Hepatocyte (in vitro differentiated cells): ENCODE measurements around the gene GRIK2. TPM values are rescaled to one million over a fixed set of nuclear protein-coding genes. Genes with fewer than 3 reads are reported as not detected.

Experiments used
- DNase-seq: peaks from one replicate; pipeline ENCODE4 v3.0.0-alpha.2; 2016; ENCODE audit warnings: low spot score
- H2AFZ ChIP-seq: fragments of 200-600 bp; sonication (generic); 2 replicates; pipeline ENCODE4 v1.6.0; 2016; ENCODE audit warnings: antibody characterized with exemption, mild to moderate bottlenecking
- H3K27ac ChIP-seq: fragments of 200-600 bp; sonication (generic); 2 replicates; pipeline ENCODE4 v1.5.1; 2016; ENCODE audit warnings: mild to moderate bottlenecking
- H3K27me3 ChIP-seq: fragments of 200-600 bp; sonication (generic); 2 replicates; pipeline ENCODE4 v1.6.1; 2016
- H3K36me3 ChIP-seq: fragments of 200-600 bp; sonication (generic); replicated peaks from 2 replicates; pipeline ENCODE4 v1.5.1; 2016; ENCODE audit warnings: low read depth; ENCODE audit not compliant: insufficient read depth
- H3K4me1 ChIP-seq: fragments of 200-600 bp; sonication (generic); 2 replicates; pipeline ENCODE4 v1.5.1; 2016; ENCODE audit warnings: mild to moderate bottlenecking, moderate library complexity; ENCODE audit not compliant: insufficient read depth
- H3K4me2 ChIP-seq: fragments of 200-600 bp; sonication (generic); 2 replicates; pipeline ENCODE4 v1.6.0; 2016
- H3K4me3 ChIP-seq: fragments of 200-600 bp; sonication (generic); 2 replicates; pipeline ENCODE4 v1.5.1; 2016; ENCODE audit warnings: mild to moderate bottlenecking
- H3K79me2 ChIP-seq: fragments of 200-600 bp; sonication (generic); 2 replicates; pipeline ENCODE4 v1.6.0; 2017; ENCODE audit warnings: mild to moderate bottlenecking
- H3K9me2 ChIP-seq: fragments of 200-600 bp; sonication (generic); replicated peaks from 2 replicates; pipeline ENCODE4 v1.6.0; 2017; ENCODE audit warnings: mild to moderate bottlenecking; ENCODE audit not compliant: insufficient read depth
- H3K9me3 ChIP-seq: fragments of 200-600 bp; sonication (generic); 2 replicates; pipeline ENCODE4 v1.5.1; 2016; ENCODE audit warnings: low read depth, mild to moderate bottlenecking
- H4K20me1 ChIP-seq: fragments of 200-600 bp; sonication (generic); 2 replicates; pipeline ENCODE4 v1.6.0; 2016; ENCODE audit warnings: mild to moderate bottlenecking; ENCODE audit not compliant: insufficient read depth, poor library complexity, severe bottlenecking
- EZH2 ChIP-seq: fragments of 200-600 bp; sonication (generic); IDR thresholded peaks from 2 replicates; pipeline ENCODE4 v1.6.1; 2016; ENCODE audit warnings: antibody characterized with exemption, mild to moderate bottlenecking, borderline replicate concordance
- EZH2phosphoT487 ChIP-seq: fragments of 200-600 bp; sonication (generic); IDR thresholded peaks from one replicate; pipeline ENCODE4 v1.6.1; 2018; ENCODE audit warnings: antibody characterized with exemption, mild to moderate bottlenecking, low read depth, moderate library complexity; ENCODE audit not compliant: unreplicated experiment, severe bottlenecking
- WGBS: methylation state at CpG from one replicate; pipeline ENCODE4 v1.1.6; 2016; ENCODE audit warnings: low lambda C conversion rate; ENCODE audit errors: missing lambda C conversion rate; 5-methylcytosine and 5-hydroxymethylcytosine counted together
- polyA plus RNA-seq: library from polyadenylated mRNA; unstranded; fragments of >200 nt; fragmentation: Nextera tagmentation; extraction: Ambion mirVana; gene quantifications from 2 replicates; pipeline ENCODE4 v1.2.1, GENCODE V29; 2016
- total RNA-seq: library from RNA; depleted of rRNA; stranded (reverse); fragments of >200 nt; gene quantifications from 2 replicates; pipeline ENCODE4 v1.2.3, GENCODE V29; 2014
- TF ChIP-seq, protein P1 (sequence below): fragments of 200-600 bp; sonication (generic); IDR thresholded peaks from 2 replicates; pipeline ENCODE4 v1.5.1; 2016; ENCODE audit warnings: antibody characterized with exemption, mild to moderate bottlenecking; ENCODE audit not compliant: poor library complexity

The GRIK2 gene
- total and polyA plus RNA-seq, 2 experiments from 2014 or later: 5.8 to 6.2 TPM

DNA sequence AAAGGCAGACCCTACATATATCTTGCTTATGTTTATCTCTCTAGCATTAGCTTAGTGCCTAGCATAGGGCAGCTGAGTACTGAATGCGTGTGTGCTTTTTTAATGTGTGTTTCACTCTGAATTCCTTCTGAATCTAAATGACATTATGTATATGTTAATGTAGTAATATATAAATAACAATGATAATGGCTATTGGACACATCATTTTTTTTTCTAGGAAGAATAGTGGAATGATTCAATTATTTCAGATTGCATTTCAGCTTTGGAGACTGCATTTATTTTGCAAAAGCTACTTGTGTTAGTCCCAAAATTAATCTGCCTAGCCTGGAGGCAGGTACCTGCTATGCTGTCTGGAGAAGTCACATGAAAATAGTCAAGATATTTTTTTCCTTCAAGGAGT is 371.8 kb downstream of the GRIK2 start:
- Histone ChIP-seq H3K27ac (no peak overlapping the region), H3K79me2 (no peaks in the 10 kb centered on the region), H3K36me3 (no peaks in the 10 kb centered on the region), H4K20me1 (no peaks in the 10 kb centered on the region), H3K4me3 (no peak overlapping the region), H3K4me2 (no peak overlapping the region), H2AFZ (no peak overlapping the region), H3K27me3 (no peaks in the 10 kb centered on the region), H3K9me2 (no peaks in the 10 kb centered on the region), H3K4me1 (no peaks in the 10 kb centered on the region), H3K9me3 (no peaks in the 10 kb centered on the region)
- no peak for DNase-seq
- WGBS: 86% methylated on average over 1 of the region's 1 CpG
- TF ChIP-seq EZH2 (no peak), EZH2phosphoT487 (no peak)
- TF ChIP-seq, protein P1, sequence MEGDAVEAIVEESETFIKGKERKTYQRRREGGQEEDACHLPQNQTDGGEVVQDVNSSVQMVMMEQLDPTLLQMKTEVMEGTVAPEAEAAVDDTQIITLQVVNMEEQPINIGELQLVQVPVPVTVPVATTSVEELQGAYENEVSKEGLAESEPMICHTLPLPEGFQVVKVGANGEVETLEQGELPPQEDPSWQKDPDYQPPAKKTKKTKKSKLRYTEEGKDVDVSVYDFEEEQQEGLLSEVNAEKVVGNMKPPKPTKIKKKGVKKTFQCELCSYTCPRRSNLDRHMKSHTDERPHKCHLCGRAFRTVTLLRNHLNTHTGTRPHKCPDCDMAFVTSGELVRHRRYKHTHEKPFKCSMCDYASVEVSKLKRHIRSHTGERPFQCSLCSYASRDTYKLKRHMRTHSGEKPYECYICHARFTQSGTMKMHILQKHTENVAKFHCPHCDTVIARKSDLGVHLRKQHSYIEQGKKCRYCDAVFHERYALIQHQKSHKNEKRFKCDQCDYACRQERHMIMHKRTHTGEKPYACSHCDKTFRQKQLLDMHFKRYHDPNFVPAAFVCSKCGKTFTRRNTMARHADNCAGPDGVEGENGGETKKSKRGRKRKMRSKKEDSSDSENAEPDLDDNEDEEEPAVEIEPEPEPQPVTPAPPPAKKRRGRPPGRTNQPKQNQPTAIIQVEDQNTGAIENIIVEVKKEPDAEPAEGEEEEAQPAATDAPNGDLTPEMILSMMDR: no peak

DNA sequence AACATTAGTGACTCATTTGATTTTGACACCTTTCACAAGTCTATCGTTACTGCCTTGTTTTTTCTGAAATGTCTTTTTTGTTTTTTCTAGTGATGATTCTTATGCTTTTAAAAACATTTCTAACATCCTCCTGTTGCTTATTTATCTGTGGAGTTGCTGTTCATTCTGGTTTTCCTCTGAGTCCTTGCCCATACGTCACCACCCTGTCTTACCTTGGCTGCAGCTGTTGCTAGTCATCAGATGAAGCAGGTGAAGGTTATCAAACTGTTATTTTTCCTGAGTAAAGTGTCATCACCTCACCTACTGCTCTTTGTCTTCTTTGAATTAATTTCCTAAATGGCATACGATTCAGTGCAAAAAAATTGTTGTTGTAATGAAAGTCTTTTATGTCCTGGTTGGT is 376.6 kb downstream of the GRIK2 start:
- DNase-seq: no peak
- no peaks in the 10 kb centered on the region for H4K20me1 ChIP-seq
- H3K4me3 ChIP-seq: no peak overlapping the region
- H3K9me2 ChIP-seq: no peaks in the 10 kb centered on the region
- no peaks in the 10 kb centered on the region for H3K9me3 ChIP-seq
- no peaks in the 10 kb centered on the region for H3K4me1 ChIP-seq
- 94% methylated on average over 3 of the region's 3 CpGs for WGBS
- H3K27ac ChIP-seq: no peak overlapping the region
- no peak for TF ChIP-seq EZH2
- TF ChIP-seq EZH2phosphoT487: no peak
- TF ChIP-seq, protein P1: no peak
- H3K4me2 ChIP-seq: no peak overlapping the region
- no peak overlapping the region for H2AFZ ChIP-seq
- H3K79me2 ChIP-seq: no peaks in the 10 kb centered on the region
- H3K36me3 ChIP-seq: no peaks in the 10 kb centered on the region
- no peaks in the 10 kb centered on the region for H3K27me3 ChIP-seq

DNA sequence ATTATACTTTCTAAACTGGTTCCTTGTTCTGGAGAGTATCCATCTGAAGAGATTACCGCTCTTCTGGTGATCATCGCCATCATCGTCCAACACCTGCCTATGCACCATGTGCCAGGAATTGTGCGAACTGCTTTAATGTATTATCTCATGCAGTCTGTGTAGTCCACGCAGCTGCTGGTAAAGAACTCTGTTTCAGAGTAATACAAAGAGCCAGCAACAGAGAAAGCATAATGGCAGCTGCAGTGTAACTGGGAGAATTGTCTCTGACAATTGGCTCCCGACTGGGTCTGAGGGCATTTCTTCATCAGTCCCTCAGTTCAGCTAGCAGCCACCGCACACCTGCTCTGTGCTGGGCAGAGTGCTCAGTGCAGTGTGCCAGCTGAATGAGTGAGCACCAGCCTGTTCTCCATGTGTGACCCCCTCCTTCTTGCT is 383.4 kb downstream of the GRIK2 start:
- Histone ChIP-seq H3K4me3 (no peak overlapping the region), H4K20me1 (no peaks in the 10 kb centered on the region), H3K4me2 (no peak overlapping the region), H3K4me1 (no peaks in the 10 kb centered on the region), H3K27ac (no peak overlapping the region), H3K9me2 (no peaks in the 10 kb centered on the region), H3K27me3 (no peaks in the 10 kb centered on the region), H3K79me2 (no peaks in the 10 kb centered on the region), H3K9me3 (no peaks in the 10 kb centered on the region), H2AFZ (no peak overlapping the region), H3K36me3 (no peaks in the 10 kb centered on the region)
- no peak for DNase-seq
- no peak for TF ChIP-seq EZH2
- WGBS: 97% methylated on average over 7 of the region's 7 CpGs

DNA sequence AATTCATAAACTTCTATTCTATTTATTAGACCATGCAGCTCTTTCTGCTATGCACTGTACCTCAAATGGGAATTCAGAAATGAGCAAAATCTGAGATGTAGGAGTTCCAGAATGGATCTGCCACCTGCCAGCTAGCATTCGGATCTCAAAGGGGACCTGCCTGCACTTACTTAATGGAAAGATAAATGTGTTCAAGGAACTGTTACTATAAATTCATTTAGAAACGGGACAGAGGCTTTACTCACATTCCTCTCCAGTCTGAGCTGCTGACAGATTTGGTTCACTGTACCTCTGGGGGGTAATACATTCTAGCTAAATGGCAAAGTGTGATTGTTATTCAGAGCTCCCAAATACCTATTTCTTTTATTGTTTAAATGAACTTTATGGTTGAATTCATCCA is 384.1 kb downstream of the GRIK2 start:
- Histone ChIP-seq H4K20me1 (no peaks in the 10 kb centered on the region), H3K4me2 (no peak overlapping the region), H3K4me3 (no peak overlapping the region), H3K4me1 (no peaks in the 10 kb centered on the region), H3K36me3 (no peaks in the 10 kb centered on the region), H3K9me2 (no peaks in the 10 kb centered on the region), H3K27ac (no peak overlapping the region), H3K79me2 (no peaks in the 10 kb centered on the region), H2AFZ (no peak overlapping the region), H3K27me3 (no peaks in the 10 kb centered on the region), H3K9me3 (no peaks in the 10 kb centered on the region)
- TF ChIP-seq, protein P1: no peak
- TF ChIP-seq EZH2phosphoT487: no peak
- DNase-seq: no peak
- 67% methylated on average over 2 of the region's 2 CpGs for WGBS
